Stimulated activated naive CD8-positive, alpha-beta T cell treated with anti-CD3 and anti-CD28 coated beads, Interleukin-15, amount 100 ng/mL, for 72 hours (primary cell): ENCODE measurements around the gene QRFP.

Experiments
- ATAC-seq: fragments of 150-1000 bp; cut with Tn5 transposase; 2 replicates; pipeline ENCODE4 v1.10.0; 2021; ENCODE audit warnings: mild to moderate bottlenecking, moderate library complexity
- DNase-seq, 2 donors: peaks; one replicate each; pipeline ENCODE4 v3.0.0; 2021 to 2022
- H3K27ac Mint-ChIP-seq, 2 donors: one replicate each; pipeline ENCODE4 v1.8.0; 2022; ENCODE audit warnings: mild to moderate bottlenecking in 2 of 2, mixed read lengths in 2 of 2, moderate library complexity in 2 of 2
- H3K27me3 Mint-ChIP-seq: one replicate; pipeline ENCODE4 v1.8.0; 2022; ENCODE audit warnings: mixed read lengths
- H3K4me1 Mint-ChIP-seq: one replicate; pipeline ENCODE4 v1.8.0; 2022; ENCODE audit warnings: mild to moderate bottlenecking, mixed read lengths
- H3K4me3 Mint-ChIP-seq, 2 donors: one replicate each; pipeline ENCODE4 v1.8.0; 2022; ENCODE audit warnings: mild to moderate bottlenecking in 2 of 2, mixed read lengths in 2 of 2, moderate library complexity in 1 of 2
- H3K9me3 Mint-ChIP-seq, 2 donors: one replicate each; pipeline ENCODE4 v1.8.0; 2022; ENCODE audit warnings: mixed read lengths in 2 of 2

Gene QRFP

DNA sequence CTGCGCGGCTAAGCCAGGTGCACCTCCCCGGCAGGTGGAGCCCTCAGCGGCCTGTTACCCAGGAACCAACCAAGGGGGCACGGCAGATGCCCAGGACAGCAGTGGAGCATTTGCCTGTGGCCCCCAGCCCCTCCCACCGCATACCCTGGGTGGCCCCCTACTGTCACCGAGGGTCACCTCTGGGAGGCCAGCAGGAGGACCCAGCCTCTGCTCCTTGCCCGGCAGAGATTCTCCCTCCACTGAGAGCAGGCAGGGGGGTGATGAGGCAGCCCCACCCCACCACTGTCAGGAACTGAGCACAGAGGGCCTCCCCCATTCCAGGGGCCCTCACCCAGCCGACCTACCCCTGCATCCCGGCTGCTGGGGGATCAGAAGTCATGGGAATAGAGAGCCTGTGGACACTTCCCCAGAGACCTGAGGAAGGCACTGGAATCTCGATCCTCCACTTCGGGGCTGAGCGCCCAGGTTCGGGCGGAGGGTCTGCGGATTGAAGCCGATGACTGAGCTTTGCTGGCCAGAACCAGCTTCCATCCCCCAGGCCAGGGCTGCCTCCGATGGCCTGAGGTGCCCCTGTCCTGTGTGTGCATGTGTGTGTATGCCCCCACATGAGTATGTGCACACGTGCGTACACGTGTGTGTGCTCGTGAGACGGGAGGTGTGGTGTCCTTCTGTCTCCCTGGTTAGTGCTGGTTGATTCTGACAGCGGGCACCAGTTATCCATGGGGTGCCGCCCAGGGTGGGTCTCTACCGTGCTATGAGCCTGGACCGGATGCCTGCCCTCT lies at the start of gene QRFP:
Gene QRFP (minus strand): TSS at position 580 of the 782 bp plus-strand sequence. CDS start 2,974 bp downstream, outside the sequence.
- no peaks in the 10 kb centered on the region for H3K27me3 Mint-ChIP-seq
- DNase-seq (no peak), ATAC-seq (peak; percentile 9)
- H3K4me1 Mint-ChIP-seq, result no peaks in the 10 kb centered on the region
- H3K27ac Mint-ChIP-seq, result peak within 1 kb of the TSS in 1 of 2 donors; percentile 67
- H3K9me3 Mint-ChIP-seq, result no peaks in the 10 kb centered on the region
- no peak within 1 kb of the TSS for H3K4me3 Mint-ChIP-seq

- ATAC-seq (no peak), DNase-seq (no peak)
- peaks cover 23% of the 10 kb centered on the region for H3K4me1 Mint-ChIP-seq
- peaks cover 66% of the 10 kb centered on the region for H3K27me3 Mint-ChIP-seq
- H3K27ac Mint-ChIP-seq, result no peak overlapping the region
- peaks cover 0 to 17% of the 10 kb centered on the region in 2 donors for H3K9me3 Mint-ChIP-seq
- no peak overlapping the region for H3K4me3 Mint-ChIP-seq
These were observed 48.6 kb upstream of the QRFP start for GRCh38 chr9:130945173-130945572.

DNA sequence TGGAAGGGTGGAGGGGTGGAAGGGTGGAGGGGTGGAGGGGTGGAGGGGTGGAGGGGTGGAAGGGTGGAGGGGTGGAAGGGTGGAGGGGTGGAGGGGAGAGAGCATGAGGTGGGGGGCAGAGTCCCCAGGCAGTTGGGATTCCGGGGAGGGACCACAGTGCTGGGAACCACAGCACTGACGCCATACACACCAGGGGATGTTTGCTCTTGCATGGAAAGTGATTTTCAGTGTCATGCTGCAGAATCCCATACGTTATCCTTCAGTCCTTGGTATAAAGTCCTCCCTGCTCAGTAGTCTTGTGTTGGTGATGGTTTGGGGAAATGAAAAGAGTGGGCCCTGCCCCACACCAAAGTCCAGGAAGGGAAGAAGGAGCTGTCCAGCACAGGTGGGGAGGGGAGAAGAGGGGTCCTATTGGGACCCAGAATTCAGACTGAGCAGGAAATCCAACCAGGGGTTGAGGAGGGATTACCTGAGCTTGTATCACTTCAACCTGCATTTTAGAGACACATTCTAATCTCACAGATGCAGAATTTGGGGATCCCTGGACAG lies 48.0 kb upstream of the QRFP start:
- no peak for DNase-seq
- no peak for ATAC-seq
- H3K27me3 Mint-ChIP-seq, result peaks cover 70% of the 10 kb centered on the region
- H3K9me3 Mint-ChIP-seq, result peaks cover 0 to 14% of the 10 kb centered on the region in 2 donors
- peaks cover 27% of the 10 kb centered on the region for H3K4me1 Mint-ChIP-seq
- H3K4me3 Mint-ChIP-seq, result no peak overlapping the region
- H3K27ac Mint-ChIP-seq, result no peak overlapping the region

GRCh38 chr9:130943777-130944176 lies 47.2 kb upstream of the QRFP start:
- H3K27ac Mint-ChIP-seq, result no peak overlapping the region
- H3K4me1 Mint-ChIP-seq, result peaks cover 31% of the 10 kb centered on the region

GRCh38 chr9:130943221-130943620 lies 46.6 kb upstream of the QRFP start:
- DNase-seq (no peak), ATAC-seq (no peak)
- H3K27me3 Mint-ChIP-seq, result peaks cover 67% of the 10 kb centered on the region
- H3K4me3 Mint-ChIP-seq, result no peak overlapping the region
- H3K9me3 Mint-ChIP-seq, result peaks cover 0 to 4% of the 10 kb centered on the region in 2 donors
- no peak overlapping the region for H3K27ac Mint-ChIP-seq
- H3K4me1 Mint-ChIP-seq, result peaks cover 33% of the 10 kb centered on the region

More at GRCh38 chr9:130943777-130944176, 47.2 kb upstream of the QRFP start:
- ATAC-seq, result no peak
- peaks cover 0 to 6% of the 10 kb centered on the region in 2 donors for H3K9me3 Mint-ChIP-seq
- no peak overlapping the region for H3K4me3 Mint-ChIP-seq
- H3K27me3 Mint-ChIP-seq, result peaks cover 68% of the 10 kb centered on the region
- DNase-seq, result no peak

DNA sequence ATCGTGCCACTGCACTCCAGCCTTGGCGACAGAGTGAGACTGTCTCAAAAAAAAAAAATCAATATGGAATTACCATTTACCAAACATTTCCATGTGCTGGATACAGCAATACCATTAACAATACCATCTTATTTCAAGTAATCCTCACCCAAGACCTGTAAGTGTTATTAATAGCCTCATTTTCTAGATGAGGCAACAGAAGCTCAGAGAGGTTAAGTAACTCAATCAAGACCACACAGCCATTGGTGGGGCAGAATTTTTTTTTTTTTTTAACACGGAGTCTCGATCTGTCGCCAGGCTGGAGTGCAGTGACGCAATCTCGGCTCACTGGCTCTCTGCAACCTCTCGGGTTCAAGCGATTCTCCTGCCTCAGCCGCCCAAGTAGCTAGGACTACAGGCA lies 46.1 kb upstream of the QRFP start:
- peaks cover 33% of the 10 kb centered on the region for H3K4me1 Mint-ChIP-seq
- DNase-seq (no peak), ATAC-seq (no peak)
- no peak overlapping the region for H3K4me3 Mint-ChIP-seq
- peaks cover 66% of the 10 kb centered on the region for H3K27me3 Mint-ChIP-seq
- H3K9me3 Mint-ChIP-seq, result no peaks in the 10 kb centered on the region
- no peak overlapping the region for H3K27ac Mint-ChIP-seq

DNA sequence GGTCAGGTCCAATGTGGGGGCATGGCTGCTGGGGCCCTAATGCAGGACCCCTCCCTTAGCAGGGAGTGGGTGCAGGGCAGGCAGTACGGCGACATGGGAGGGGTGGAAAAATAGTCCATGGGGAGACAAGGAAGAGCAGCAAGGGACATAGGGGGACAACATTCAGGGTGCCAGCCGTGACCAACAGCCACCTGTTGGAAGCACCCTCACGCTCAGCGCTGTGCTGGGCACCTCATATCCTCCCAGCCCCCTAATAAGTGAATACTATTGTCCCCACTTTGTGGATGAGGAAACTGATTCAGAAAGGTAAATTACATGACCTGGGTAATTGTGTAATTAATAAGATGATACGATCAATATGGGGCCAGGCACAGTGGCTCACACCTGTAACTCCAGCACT lies 45.5 kb upstream of the QRFP start:
- ATAC-seq, result no peak
- Mint-ChIP-seq H3K27me3 (peaks cover 66% of the 10 kb centered on the region), H3K27ac (no peak overlapping the region), H3K4me1 (peaks cover 28% of the 10 kb centered on the region), H3K9me3 (no peaks in the 10 kb centered on the region), H3K4me3 (no peak overlapping the region)
- no peak for DNase-seq

- peaks cover 23% of the 10 kb centered on the region for H3K4me1 Mint-ChIP-seq
- no peaks in the 10 kb centered on the region for H3K9me3 Mint-ChIP-seq
- ATAC-seq (peak; percentile 74), DNase-seq (peak; percentile 71 to 76)
- peaks cover 69% of the 10 kb centered on the region for H3K27me3 Mint-ChIP-seq
- no peak overlapping the region for H3K27ac Mint-ChIP-seq
- H3K4me3 Mint-ChIP-seq, result peak overlapping the region; percentile 20 to 36
These were observed 44.3 kb upstream of the QRFP start for GRCh38 chr9:130940693-130941576.

GRCh38 chr9:130940027-130940549 lies 43.5 kb upstream of the QRFP start:
- Mint-ChIP-seq H3K4me1 (peaks cover 23% of the 10 kb centered on the region), H3K9me3 (no peaks in the 10 kb centered on the region), H3K27me3 (peaks cover 77% of the 10 kb centered on the region), H3K27ac (no peak overlapping the region), H3K4me3 (peak overlapping the region; percentile 12 to 59)
- ATAC-seq (no peak), DNase-seq (peak in 1 of 2 donors; percentile 16)

DNA sequence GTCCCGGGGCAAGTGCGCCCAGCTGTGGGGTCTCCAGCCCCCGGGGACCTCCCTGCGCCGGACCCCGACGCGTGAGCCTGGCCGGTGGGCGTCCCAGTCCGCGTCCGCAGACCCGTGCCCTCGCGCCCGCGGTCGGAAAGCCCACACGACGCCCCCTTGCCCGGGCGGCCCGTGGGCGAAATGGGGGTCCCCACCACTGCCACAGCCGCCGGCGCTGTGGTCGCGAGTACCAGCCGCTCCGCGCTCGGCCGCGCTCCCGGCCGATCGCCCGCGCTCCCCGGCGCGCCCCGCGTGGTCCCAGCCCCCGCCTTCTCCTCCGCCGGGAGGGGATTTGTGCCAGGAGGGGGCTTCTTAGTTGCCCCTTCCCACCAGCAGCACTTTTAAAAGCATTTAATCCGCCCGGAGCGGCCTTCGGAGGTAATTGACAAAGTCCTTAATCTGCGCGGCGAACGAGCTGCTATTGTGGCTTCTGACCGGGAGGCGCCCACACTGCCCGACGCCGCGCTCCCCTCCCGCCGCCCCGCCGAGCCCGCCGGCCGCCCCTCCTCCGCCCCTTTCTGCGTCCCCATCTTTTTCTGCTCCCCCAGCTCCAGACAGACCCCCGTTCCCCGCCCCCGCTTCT lies 42.9 kb upstream of the QRFP start:
- no peak for ATAC-seq
- Mint-ChIP-seq H3K4me3 (peak overlapping the region; percentile 12 to 69), H3K27ac (no peak overlapping the region), H3K9me3 (no peaks in the 10 kb centered on the region), H3K4me1 (peaks cover 23% of the 10 kb centered on the region), H3K27me3 (peaks cover 78% of the 10 kb centered on the region)
- peak in 1 of 2 donors; percentile 18 for DNase-seq

DNA sequence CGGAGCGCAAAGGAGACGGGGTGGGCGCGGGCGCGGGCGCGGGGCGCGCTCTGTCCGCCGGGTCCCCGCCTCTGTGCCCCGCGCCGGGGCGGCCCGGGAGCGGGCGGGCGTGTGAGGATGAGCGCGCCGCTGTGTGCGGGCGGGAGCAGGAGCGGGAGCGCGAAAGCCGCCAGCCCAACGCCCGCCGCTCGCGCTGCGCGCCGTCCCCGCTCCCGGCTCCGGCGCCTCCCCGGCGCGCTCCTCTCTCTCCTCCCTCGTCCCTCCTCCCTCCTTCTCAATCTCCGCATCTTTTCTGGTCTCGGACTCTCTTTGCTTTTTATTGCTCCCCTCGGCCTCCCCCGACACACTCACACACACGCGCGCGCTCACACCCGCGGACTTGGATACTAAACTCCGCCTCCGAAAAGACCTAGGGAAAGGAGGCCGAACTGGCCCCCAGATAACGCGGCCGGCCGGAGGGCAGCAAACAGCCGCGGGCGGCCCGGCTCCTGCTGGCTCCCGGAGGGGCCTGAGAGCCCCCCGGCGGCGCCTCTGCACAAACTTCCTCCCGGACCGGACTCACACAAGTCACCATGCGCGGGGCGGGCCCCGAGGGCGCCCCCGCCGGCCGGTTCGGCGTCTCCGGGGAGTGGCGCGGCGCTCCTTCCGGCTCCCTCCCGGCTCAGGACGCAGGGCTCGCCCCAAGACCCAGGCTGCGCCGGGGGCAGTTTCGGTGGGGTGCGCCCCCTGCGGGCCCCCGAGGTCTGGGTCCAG lies 42.2 kb upstream of the QRFP start, which contains the start of gene FIBCD1:
Gene FIBCD1 (minus strand): TSS at position 596 of the 753 bp plus-strand sequence. CDS start 640 bp downstream, outside the sequence.
- Mint-ChIP-seq H3K27ac (no peak within 1 kb of the TSS), H3K4me1 (peaks cover 23% of the 10 kb centered on the region), H3K9me3 (no peaks in the 10 kb centered on the region), H3K4me3 (peak within 1 kb of the TSS; percentile 69 to 78), H3K27me3 (peaks cover 82% of the 10 kb centered on the region)
- ATAC-seq (peak; percentile 59), DNase-seq (peak; percentile 40 to 43)

GRCh38 chr9:130938184-130938651 lies 41.6 kb upstream of the QRFP start:
- DNase-seq, result no peak
- no peaks in the 10 kb centered on the region for H3K9me3 Mint-ChIP-seq
- no peak for ATAC-seq
- peaks cover 23% of the 10 kb centered on the region for H3K4me1 Mint-ChIP-seq
- H3K4me3 Mint-ChIP-seq, result peak overlapping the region in 1 of 2 donors; percentile 52
- peaks cover 88% of the 10 kb centered on the region for H3K27me3 Mint-ChIP-seq
- H3K27ac Mint-ChIP-seq, result no peak overlapping the region

GRCh38 chr9:130937146-130938076 lies 40.8 kb upstream of the QRFP start:
- ATAC-seq, result no peak
- peaks cover 31% of the 10 kb centered on the region for H3K4me1 Mint-ChIP-seq
- H3K4me3 Mint-ChIP-seq, result peak overlapping the region in 1 of 2 donors; percentile 52
- H3K27me3 Mint-ChIP-seq, result peaks cover 96% of the 10 kb centered on the region
- H3K27ac Mint-ChIP-seq, result no peak overlapping the region
- no peaks in the 10 kb centered on the region for H3K9me3 Mint-ChIP-seq
- DNase-seq, result no peak
